NCI-H1092 treated with DMSO at 0.1 percent for 48 hours (cell line): ENCODE measurements around the gene KAZN.
"Not testable (repeated sequence)": the region's sequence is repeated elsewhere in the genome, so short reads cannot be mapped to it uniquely, and the experiment has no call there.

Source experiments
- DNase-seq: peaks from one replicate; lab custom pipeline; 2025; lab: John Stamatoyannopoulos, UW

KAZN gene

GRCh38 chr1:15035236-15035635, 436.8 kb downstream of the KAZN start:
- no peak for DNase-seq

GRCh38 chr1:15036101-15036500, 437.6 kb downstream of the KAZN start:
- DNase-seq, result no peak

GRCh38 chr1:15038232-15039016, 439.9 kb downstream of the KAZN start:
- peak; percentile 14 for DNase-seq

GRCh38 chr1:15039017-15039648, 440.6 kb downstream of the KAZN start:
- DNase-seq, result no peak

- no peak for DNase-seq
Observed at GRCh38 chr1:15039901-15040300, 441.4 kb downstream of the KAZN start.

- not testable (repeated sequence) for DNase-seq
Observed at GRCh38 chr1:15040685-15041084, 442.2 kb downstream of the KAZN start.

- DNase-seq, result no peak
Observed at GRCh38 chr1:15042866-15043265, 444.4 kb downstream of the KAZN start.

- DNase-seq, result no peak
Observed at GRCh38 chr1:15043934-15044333, 445.4 kb downstream of the KAZN start.

GRCh38 chr1:15045123-15045522, 446.6 kb downstream of the KAZN start:
- no peak for DNase-seq

GRCh38 chr1:15046487-15047165, 448.1 kb downstream of the KAZN start:
- DNase-seq, result peak; percentile 32

- DNase-seq, result no peak
Observed at GRCh38 chr1:15047237-15047636, 448.8 kb downstream of the KAZN start.

- DNase-seq, result no peak
Observed at GRCh38 chr1:15048437-15048980, 450.0 kb downstream of the KAZN start.

GRCh38 chr1:15049067-15049466, 450.6 kb downstream of the KAZN start:
- no peak for DNase-seq

GRCh38 chr1:15051882-15052528, 453.5 kb downstream of the KAZN start:
- DNase-seq, result no peak

- no peak for DNase-seq
Observed at GRCh38 chr1:15053153-15053552, 454.7 kb downstream of the KAZN start.

- DNase-seq, result no peak
Observed at GRCh38 chr1:15055736-15056415, 457.4 kb downstream of the KAZN start.

- DNase-seq, result no peak
Observed at GRCh38 chr1:15056515-15057285, 458.2 kb downstream of the KAZN start.

GRCh38 chr1:15057834-15058233, 459.3 kb downstream of the KAZN start:
- DNase-seq, result no peak

GRCh38 chr1:15058261-15058660, 459.8 kb downstream of the KAZN start:
- DNase-seq, result no peak

GRCh38 chr1:15060104-15060503, 461.6 kb downstream of the KAZN start:
- DNase-seq, result no peak
